Kasumi-1 (cell line): ENCODE data around the gene RAB6A.

Experiments
- DNase-seq, 2 experiments: peaks; one replicate each; lab custom pipeline; 2025; lab: John Stamatoyannopoulos, UW

Gene RAB6A

DNA sequence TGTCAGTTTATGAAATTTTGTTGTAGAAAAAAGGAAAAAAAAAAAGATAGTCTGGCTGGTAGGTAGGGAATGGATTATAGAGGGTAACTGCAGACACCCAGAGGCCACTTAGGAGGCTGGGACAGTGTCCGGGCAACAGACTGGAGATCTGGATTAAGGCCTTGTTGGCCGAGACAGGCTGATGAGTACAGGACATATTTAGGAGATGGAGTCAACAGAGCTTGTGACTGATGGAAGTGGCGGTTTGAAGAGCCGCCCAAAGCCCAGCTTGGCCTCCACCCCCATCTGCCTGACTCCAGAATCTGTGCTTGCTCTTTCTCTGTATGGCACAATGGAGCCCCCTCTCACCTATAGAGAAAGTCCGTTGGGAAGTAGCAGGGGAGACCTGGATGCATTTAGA, 106.9 kb downstream of the RAB6A start:
- no peak for DNase-seq

DNA sequence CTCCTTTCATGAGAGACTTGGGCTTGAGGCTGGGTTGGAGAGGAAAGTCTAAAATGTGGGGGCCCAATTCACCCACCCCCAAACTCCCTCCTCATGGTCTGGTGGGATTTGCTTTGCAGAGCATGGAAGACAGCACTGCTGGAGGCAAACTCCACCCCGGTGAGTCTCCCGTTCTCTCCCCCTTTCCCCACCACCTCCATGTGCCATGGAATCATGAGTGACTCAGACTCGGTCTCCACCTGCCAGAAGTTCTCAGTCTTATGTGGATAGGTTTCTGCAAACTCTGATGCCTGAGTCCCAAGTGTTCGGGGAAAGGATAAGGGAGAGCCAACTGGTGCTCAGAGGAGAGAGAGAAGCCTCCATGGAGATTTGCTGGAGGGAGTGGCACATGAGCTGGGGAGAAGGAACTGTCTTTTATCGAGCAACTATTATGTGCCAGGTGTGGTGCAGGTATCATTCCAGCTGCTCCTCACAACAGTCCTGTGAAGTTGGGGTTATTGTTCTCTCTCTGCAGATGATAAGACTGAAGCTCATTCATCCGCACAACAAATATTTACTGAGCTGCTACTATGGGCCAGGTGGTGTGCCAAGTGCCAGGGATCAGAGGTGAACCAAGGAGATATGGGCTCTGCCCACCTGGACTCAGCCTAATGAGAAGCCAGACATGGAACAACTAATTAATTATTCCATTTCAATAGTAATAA, 107.9 kb downstream of the RAB6A start:
- no peak for DNase-seq

DNA sequence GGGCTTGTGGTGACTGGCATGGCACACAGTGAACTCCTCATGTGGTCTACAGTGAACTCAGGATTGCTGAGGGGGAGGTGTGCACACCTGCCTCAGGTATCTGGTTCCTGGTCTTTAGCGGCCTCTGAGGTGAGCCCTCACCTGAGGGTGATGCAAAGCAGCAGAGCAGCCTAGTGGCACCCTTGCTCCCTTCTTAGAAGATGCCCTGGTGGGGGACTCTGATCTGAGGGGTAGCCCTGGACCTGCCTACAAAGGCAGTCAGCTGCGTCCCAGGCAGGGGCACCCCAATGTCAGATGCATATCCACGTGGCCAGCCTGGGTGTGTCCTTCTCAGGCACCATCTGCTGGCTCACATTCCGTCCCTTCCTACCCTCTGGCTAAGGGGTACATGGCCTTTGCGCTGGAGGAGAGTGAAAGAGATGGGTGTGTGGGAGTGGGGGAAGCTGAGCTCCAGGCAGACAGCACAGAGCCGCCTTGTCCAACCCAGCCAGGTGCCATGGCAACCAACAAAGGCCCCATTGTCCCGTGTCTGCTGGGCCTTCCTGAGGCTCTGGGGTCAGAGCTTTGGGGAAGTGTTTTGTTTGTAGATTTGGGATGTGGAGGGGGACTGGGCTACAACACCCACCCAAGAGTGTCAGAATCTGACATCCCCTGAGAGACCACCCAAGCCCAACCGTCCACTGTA, 108.7 kb downstream of the RAB6A start:
- no peak for DNase-seq

DNA sequence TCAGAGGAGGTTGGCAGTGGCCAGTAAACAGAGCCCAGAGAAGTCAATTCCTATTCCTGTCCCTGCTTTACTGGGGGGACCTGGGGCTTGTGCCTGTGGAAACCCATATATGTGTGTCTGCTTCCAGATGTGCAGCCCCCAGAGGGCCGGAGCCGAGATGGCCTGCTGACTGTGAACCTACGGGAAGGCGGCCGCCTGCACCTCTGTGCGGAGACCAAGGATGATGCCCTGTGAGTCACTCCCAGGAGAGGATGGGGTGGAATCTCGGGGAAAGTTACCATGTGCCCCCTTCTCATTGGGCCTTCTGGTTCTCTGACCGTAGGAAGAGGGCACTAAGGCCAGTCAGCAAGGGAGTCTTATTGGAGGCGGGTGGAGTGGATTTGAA, 109.2 kb downstream of the RAB6A start:
- DNase-seq: no peak

DNA sequence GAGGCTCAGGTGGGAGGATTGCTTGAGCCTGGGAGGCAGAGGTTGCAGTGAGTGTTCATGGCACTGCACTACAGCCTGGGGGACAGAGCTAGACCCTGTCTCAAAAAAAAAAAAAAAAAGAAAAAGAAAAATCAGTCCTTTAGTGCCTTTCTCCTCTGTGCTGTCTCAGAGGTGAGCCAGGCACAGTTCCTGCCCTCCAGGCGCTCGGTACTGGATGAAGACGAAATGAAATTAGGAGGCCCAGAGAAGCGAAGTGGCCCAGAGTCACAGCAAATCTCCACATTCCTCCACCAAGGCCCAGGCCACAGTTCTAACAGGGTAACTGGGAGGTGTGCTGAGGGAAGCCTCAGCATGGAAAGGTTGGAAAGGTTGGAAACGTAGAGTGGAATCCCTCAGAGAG, 109.6 kb downstream of the RAB6A start:
- DNase-seq: no peak

DNA sequence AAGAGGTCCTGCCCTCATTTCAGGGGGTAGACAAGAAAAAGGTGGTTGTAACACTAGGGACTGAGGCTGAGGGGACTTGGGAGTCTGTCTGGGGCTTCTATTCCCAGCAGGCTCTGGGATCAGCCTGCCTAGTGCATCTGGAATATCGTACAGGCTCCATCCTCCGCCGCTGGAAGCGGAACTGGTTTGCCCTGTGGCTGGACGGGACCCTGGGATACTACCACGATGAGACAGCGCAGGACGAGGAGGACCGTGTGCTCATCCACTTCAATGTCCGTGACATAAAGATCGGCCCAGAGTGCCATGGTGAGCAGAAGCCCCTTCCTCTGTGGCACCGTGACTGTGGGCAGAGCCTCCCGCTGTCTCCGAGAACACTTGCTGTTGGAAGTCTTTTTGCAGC, 110.5 kb downstream of the RAB6A start:
- DNase-seq: no peak

DNA sequence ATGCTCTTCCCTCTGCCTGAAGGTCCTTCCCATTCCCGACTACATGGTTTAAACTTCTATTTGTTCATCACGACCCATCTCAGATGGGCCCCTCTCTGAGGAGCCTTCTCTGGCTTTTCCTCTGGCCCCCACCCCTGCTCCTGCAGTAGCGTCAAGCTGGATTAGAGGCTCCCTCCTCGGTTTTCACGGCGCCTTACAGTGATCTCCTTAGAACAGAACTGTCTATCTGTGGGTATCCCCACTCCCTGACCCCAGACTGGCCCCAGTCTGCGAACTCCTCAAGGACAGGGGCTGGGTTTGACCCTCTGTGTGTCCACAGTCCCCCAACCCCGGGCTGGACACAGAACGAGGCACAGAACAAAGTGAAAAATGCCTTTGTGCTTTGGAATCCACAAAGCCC, 111.7 kb downstream of the RAB6A start:
- DNase-seq: no peak

DNA sequence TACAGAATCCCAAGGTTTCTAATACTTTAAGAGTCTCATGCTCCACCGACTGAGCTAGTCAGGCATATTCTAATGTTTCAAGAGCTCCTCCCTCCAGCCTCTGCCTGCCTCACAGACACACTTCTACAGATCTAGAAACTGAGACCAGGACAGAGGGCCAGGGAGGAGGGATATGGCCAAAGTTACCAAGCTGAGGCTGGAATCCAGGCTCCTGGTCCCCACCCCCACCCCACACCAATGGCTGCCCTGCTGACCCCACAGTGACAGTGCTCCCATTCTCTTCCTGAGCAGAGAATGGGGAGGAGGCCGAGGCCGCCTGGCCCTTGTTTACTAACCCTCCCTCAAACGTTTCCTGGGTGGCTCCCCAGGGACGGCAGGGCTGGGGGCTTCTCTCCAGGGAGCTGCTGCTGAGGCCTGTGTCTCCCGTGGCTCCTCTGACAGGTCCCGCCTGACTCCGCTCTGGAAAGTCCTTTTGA, 112.3 kb downstream of the RAB6A start:
- DNase-seq: no peak

DNA sequence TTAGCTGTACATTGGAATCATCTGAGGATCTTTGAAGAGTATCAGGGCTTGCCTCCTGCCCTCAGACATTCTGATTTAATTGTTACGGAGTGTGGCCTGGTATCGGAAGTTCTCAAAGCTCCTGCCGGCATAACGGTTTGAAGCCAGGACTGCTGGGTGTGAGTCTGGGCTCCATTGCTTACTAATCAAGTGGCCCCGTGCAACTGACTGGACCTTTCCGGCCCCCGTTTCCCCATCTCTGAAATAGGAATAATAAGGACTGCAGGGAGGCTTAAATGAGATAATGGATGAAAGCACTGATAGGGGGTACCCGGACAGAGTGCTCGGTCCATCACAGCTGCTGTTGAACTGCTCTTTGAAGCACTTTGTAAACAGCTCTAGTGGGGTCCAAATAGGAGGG, 112.8 kb downstream of the RAB6A start:
- no peak for DNase-seq

DNA sequence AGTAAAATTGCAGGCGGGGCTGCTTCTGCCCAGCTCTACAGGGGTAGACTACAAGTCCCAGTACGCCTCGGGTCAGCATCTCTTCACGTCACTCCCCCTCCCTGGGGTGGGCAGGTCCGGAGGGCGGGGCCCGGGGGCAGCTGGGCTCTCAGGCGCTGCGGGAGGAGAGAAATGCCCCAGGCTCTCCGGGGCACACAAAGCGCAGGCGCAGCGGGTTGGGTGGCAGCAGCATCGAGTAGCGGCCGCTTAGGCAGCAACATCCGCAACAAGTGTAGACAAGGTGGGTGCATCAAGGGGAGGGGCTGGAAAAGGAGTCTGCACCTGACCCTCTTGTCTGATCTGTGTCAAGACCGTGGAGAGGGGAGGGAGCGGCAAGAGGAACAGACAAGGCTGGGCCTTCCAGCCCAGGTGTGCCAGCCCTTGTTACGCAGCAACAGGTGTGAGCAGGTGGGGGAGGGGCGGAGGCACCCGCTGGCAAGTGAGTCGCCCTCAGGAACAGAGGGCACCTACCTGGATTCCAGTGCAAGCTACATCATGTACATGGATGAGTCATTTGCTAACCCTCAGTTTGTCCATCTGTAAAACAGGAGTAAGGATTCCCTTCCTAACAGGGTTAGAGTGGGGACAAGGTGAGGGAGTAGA, 113.3 kb downstream of the RAB6A start:
- no peak for DNase-seq

DNA sequence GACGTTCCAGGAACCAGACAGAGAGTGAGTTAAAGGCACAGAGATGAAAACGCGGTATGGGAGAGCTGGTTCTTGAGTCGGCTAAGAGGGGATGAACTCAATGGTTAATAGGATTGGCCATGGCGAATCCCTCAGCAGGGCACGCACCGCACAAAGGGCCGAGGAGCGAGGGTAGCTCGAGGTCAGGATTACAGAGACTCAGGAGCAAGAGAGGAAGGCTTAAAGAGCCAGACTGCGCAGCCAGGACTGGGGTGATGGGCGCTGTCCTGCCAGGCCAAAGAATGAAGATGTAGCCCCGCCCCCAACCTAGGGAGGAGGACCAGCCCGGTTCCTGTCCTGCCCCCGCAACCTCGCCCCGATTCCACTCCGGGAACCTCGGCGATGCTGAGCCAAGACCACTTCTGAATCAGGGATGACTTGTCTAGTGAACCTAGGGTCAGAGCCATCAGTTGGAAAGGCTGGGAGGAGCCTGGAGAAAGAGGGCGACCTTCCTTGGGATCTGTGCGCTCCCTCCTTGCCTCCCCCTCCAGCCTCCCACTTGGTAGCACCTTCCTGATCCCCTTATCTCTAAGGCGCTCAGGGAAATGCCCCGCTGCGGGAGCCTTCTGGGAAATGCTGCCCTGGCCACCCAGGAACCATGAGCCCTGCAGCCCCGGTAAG, 114.8 kb downstream of the RAB6A start, which contains the start of gene PLEKHB1:
Gene PLEKHB1, plus strand, starts transcription at position 610 of the 660 bp plus-strand sequence. Its CDS starts 28 bp downstream, at position 638.
- DNase-seq: no peak

DNA sequence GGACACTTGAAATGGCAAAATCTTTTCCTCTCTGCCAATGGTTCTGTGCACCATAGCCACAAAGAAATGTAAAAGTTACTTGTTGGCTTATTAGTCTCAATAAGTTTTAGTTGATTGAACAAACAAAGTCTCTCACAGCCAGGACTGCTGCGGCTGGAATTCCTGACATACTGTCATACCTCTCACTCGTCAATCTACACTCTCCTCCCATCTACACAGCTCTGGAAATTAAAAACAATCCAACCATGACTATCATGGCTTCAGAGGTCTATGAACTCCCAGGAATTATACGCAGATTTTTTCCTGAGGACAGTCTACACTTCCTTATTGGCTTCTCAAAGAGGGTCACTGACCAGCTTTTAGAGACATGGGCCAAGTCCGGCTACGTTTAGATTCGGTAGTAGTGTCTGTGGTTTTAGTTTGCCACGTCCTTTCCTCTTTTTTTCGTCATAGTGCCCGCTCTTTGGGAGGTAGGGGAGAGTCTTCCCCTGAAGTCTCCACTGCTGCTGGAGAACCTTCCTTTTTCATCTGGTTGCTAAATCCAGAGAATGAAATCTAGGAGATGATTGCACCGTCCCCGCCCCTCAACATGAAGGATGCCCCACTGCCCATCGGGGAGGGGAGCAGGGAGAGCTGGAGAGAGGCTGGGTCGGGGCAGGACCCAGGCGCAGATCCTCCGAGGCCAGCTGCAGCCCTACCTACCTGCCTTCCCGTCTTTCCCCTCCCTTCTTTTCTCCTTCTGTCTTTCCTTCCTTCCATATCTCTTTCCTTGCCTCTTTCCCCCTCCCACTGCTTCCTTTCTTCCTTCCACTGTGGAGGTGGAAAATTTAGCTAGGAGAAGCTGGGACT, 115.5 kb downstream of the RAB6A start:
- DNase-seq: no peak

DNA sequence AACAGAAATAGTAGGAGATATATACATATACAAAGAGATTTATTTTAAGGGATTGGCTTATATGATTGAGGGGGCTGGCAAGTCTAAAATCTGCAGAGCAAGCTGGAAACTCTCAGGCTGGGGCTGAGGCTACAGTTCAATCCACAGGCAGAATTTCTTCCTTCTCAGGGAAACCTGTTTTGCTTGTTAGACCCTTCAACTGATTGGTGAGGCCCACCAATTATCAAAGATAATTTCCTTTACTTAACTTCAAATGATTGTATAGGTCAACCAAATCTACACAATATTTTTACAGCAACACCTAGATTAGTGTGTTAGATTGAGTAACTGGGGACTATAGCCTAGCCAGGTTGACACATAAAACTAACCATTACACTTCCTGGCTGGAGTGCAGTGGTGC, 119.2 kb downstream of the RAB6A start:
- DNase-seq: no peak

DNA sequence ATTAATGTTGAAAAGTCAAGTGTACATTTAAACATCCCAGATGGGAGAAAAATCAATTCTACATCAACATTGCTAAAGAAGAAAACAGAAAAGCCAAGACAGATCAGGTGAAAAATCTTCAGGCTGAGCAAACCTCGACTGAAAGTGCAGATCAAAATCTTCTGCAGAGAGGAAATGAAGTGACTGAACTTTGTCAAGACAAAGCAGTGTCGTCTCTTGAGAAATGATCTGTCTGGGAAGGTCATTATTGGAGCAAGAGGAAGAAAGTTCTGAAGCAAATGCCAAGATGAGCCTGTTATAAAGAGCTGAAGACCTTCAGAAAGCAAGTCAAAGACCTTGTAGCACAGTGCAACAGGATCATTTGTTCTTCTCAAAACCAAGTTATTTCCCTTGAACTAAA, 120.3 kb downstream of the RAB6A start:
- DNase-seq: no peak

DNA sequence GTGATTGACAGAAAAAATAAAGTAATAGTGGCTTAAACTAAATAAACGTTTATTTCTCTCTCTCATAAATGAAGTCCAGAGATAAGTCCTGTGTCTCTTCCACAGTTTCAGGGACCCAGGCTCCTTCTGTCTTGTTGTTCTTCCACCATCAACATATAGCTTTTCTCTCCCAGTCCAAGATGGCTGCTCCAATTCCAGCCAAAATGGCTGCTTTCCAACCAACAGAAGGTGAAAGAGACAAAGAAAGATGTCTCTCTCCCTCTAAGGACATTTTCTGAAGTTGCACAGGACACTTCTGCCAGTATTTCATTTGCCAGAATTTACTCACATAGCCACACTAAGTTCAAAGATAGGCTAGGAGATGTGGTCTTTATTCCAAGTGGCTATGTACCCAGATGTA, 123.9 kb downstream of the RAB6A start:
- DNase-seq: no peak

DNA sequence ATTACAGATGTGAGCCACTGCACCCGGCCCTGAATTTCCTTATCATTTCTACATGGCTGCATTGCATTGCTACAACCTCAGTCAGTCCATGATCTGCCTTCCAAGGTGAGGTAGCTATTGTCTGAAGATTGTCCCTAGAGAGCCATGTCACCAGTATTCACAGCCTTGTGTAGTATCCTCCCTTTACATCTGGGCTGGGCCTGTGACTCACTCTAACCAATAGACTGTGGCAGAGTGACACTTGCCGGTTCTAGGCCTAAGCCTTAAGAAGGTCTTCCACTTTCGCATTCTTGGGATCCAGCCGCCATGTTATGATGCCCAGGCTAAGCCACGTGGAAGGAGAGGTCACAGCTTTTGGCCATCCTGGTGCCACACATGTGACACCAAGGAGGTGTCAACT, 124.6 kb downstream of the RAB6A start:
- no peak for DNase-seq

DNA sequence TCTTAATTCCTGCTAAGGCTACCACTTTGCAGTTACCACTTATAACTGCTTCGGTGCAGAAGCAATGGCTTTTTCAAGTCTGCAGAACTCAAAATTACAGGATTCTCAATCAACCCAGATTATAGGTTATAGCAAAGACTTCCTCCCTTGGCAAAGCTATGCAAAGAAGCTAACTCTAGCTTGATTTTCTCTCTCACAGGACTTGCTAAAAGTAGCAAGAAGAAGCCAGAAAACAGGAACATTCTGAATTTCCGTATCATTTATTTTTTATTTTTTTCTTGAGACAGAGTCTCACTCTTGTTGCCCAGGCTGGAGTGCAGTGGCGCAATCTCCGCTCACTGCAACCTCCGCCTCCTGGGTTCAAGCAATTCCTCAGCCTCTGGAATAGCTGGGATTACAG, 125.2 kb downstream of the RAB6A start:
- no peak for DNase-seq

DNA sequence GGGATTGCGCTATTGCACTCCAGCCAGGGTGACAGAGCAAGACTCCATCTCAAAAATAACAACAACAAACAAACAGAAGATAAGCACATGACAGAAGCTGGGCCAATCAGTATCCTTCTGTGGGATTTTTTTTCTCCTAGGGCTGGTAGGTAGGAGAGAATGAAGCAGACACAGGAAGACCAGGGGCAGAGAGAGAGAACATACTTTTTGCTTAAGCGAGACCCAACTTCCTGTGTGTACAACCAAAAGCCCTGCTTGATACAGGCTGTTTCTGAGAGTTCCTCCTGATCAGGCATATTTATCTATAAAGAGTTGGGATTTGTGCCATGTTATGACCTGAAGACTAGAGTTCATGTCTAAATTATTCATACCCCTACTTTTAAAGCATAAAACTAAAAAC, 126.9 kb downstream of the RAB6A start:
- DNase-seq: no peak

DNA sequence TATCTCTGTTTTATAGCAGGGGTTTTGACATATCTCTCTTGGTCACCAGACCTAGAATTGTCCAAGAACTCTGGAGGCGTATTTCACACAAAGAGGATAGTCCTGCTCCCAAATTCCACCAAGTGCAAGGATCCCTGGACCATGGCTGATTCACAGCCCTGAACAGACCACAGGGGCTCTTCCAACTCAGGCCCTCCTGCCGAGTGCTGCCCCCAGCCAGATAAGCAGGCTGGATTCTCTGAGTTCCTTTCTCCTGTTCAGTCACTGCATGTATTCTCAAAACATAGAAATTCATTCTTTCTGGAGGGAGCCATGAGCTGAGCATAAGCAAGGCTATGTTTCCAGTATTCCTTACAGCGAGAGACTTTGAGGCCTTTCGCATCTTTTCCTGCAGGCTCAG, 127.9 kb downstream of the RAB6A start:
- no peak for DNase-seq

DNA sequence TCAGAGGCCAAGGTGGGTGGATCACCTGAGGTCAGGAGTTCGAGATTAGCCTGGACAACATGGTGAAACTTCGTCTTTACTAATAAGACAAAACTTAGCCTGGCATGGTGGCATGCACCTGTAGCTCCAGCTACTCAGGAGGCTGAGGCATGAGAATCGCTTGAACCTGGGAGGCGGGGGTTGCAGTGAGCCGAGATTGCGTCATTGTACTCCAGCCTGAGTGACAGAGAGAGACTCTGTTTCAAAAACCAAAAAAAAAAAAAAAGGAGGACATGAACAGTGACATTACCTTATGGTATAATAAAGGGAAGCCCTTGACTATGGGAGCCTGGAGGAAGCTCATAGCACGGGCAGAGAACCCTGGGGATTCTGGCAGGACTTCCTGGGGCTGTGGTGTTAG, 131.0 kb downstream of the RAB6A start:
- DNase-seq: no peak

DNA sequence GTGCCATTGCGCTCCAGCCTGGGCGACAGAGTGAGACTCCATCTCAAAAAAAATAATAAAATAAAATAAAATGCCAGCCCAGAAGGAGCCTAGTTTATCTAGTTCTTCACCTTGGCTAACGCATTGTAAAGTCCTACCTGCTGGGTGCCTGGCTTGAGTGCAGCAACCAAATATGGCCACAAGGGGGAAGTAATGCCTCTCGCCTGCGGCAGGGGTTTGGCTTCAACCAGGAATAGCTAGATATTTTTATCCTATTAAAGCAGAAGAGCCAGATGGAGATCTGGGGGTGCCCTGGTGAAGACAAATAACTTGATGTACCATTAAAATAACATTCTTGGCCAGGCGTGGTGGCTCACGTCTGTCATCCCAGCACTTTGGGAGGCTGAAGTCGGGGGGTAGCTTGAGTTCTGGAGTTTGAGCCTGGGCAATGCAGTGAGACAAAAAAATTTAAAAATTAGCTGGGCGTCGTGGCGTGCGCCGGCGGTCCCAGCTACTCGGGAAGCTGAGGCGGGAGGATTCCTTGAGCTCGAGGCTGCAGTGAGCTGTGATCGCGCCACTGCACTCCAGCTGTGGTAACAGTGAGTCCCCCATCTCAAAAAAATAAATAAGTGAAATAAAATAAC, 135.1 kb downstream of the RAB6A start:
- DNase-seq: peak; percentile 76 to 81
